SK-N-SH (cell line): Measurements from ENCODE around the gene ADORA2A. TPM values are rescaled to one million over a fixed set of nuclear protein-coding genes. Genes with fewer than 3 reads are reported as not detected.

Source experiments
- CTCF ChIA-PET: fragments of 300-600, 350-600 bp; formaldehyde crosslinking; extraction: SDS; loops from one replicate; lab custom pipeline; 2021; lab: Yijun Ruan, JAX
- POLR2A ChIA-PET: fragments of 350-600 bp; sonication (Branson Sonifier 250); formaldehyde crosslinking; extraction: SDS; loops from one replicate; lab custom pipeline; 2020; ENCODE audit warnings: antibody characterized with exemption, inconsistent platforms; lab: Yijun Ruan, JAX
- DNase-seq: peaks from one replicate; pipeline ENCODE4 v3.0.0; 2012
- H2AFZ ChIP-seq: fragments of 200-600 bp; sonication (generic); 2 replicates; pipeline ENCODE4 v1.8.1; 2016; ENCODE audit warnings: antibody characterized with exemption, mild to moderate bottlenecking, low read depth
- H3F3A ChIP-seq: fragments of 200-600 bp; sonication (generic); replicated peaks from 2 replicates; pipeline ENCODE3; 2016; ENCODE audit warnings: antibody characterized with exemption, mild to moderate bottlenecking; ENCODE audit not compliant: insufficient read depth
- H3K27ac ChIP-seq, 2 experiments: fragments of 200-500 bp in 1 of 2; fragments of 200-600 bp in 1 of 2; sonication (Bioruptor generic) in 1 of 2; sonication (generic), shearing (Covaris generic) in 1 of 2; 2 replicates each; pipeline versions ENCODE4 v1.5.1 to v1.6.1; 2014 to 2016; ENCODE audit warnings: low read depth in 2 of 2, inconsistent platforms in 1 of 2, low read length in 1 of 2, mild to moderate bottlenecking in 1 of 2, mixed read lengths in 1 of 2
- H3K27me3 ChIP-seq: fragments of 200-600 bp; sonication (generic), shearing (Covaris generic); 2 replicates; pipeline ENCODE4 v1.6.1; 2016; ENCODE audit warnings: mixed run types; ENCODE audit not compliant: insufficient read depth
- H3K36me3 ChIP-seq, 2 experiments: fragments of 200-500 bp in 1 of 2; fragments of 200-600 bp in 1 of 2; sonication (Bioruptor generic) in 1 of 2; sonication (generic) in 1 of 2; replicated peaks in 1 of 2; 2 replicates each; pipeline versions ENCODE3 to v1.5.1; 2014 to 2016; ENCODE audit warnings: low read length in 1 of 2, mild to moderate bottlenecking in 1 of 2; ENCODE audit not compliant: insufficient read depth in 2 of 2, control insufficient read depth in 1 of 2
- H3K4me1 ChIP-seq, 2 experiments: fragments of 200-500 bp in 1 of 2; fragments of 200-600 bp in 1 of 2; sonication (Bioruptor generic) in 1 of 2; sonication (generic), shearing (Covaris generic) in 1 of 2; 2 replicates each; pipeline versions ENCODE4 v1.5.1 to v1.6.1; 2014 to 2016; ENCODE audit warnings: low read depth in 1 of 2, low read length in 1 of 2, mixed run types in 1 of 2; ENCODE audit not compliant: insufficient read depth in 2 of 2, control insufficient read depth in 1 of 2
- H3K4me2 ChIP-seq: fragments of 200-600 bp; sonication (generic), shearing (Covaris generic); 2 replicates; pipeline ENCODE4 v1.6.1; 2017; ENCODE audit warnings: mixed run types
- H3K4me3 ChIP-seq, 2 experiments: fragments of 200-500 bp in 1 of 2; fragments of 200-600 bp in 1 of 2; sonication (Bioruptor generic) in 1 of 2; sonication (generic), shearing (Covaris generic) in 1 of 2; 2 replicates each; pipeline versions ENCODE4 v1.5.1 to v1.8.1; 2014 to 2016; ENCODE audit warnings: low read depth in 2 of 2, inconsistent platforms in 1 of 2, low read length in 1 of 2, mild to moderate bottlenecking in 1 of 2, mixed read lengths in 1 of 2, moderate library complexity in 1 of 2
- H3K79me2 ChIP-seq: fragments of 200-600 bp; sonication (generic); 2 replicates; pipeline ENCODE4 v1.8.1; 2017; ENCODE audit warnings: mild to moderate bottlenecking; ENCODE audit not compliant: insufficient read depth
- H3K9ac ChIP-seq: fragments of 200-600 bp; sonication (generic); 2 replicates; pipeline ENCODE4 v1.6.1; 2017; ENCODE audit warnings: mixed run types
- H3K9me2 ChIP-seq: fragments of 200-600 bp; sonication (generic); 2 replicates; pipeline ENCODE4 v1.6.1; 2017; ENCODE audit warnings: mixed run types
- H3K9me3 ChIP-seq: fragments of 200-600 bp; sonication (generic); 2 replicates; pipeline ENCODE4 v1.6.1; 2017; ENCODE audit warnings: mixed run types, mild to moderate bottlenecking, moderate library complexity
- H4K20me1 ChIP-seq: fragments of 200-600 bp; sonication (generic); 2 replicates; pipeline ENCODE4 v1.6.1; 2017; ENCODE audit warnings: mild to moderate bottlenecking, mixed run types; ENCODE audit not compliant: insufficient read depth
- CHD2 ChIP-seq: fragments of 150-350 bp; IDR thresholded peaks from 2 replicates; pipeline ENCODE4 v1.6.1; 2018; ENCODE audit warnings: low read length; ENCODE audit not compliant: partially characterized antibody
- EP300 ChIP-seq, 2 experiments: IDR thresholded peaks; 2 replicates each; pipeline versions ENCODE4 v1.4.0 to v1.6.1; 2012; ENCODE audit warnings: borderline replicate concordance in 1 of 2, low read depth in 1 of 2, low read length in 1 of 2
- FOXJ3 ChIP-seq: sonication (generic); formaldehyde crosslinking; IDR thresholded peaks from 2 replicates; pipeline ENCODE4 v1.5.1; 2020; ENCODE audit warnings: mild to moderate bottlenecking, missing genetic modification reagents
- GATA2 ChIP-seq: sonication (generic); formaldehyde crosslinking; IDR thresholded peaks from 2 replicates; pipeline ENCODE4 v1.5.0; 2020; ENCODE audit warnings: mild to moderate bottlenecking, missing genetic modification reagents
- MXI1 ChIP-seq: IDR thresholded peaks from 2 replicates; pipeline ENCODE4 v1.6.1; 2012; ENCODE audit warnings: mild to moderate bottlenecking, low read depth, low read length, improper control_type of control experiment
- NFIC ChIP-seq: IDR thresholded peaks from 2 replicates; pipeline ENCODE4 v1.4.0; 2012; ENCODE audit warnings: borderline replicate concordance
- POLR2AphosphoS5 ChIP-seq: IDR thresholded peaks from 2 replicates; pipeline ENCODE4 v1.6.1; 2012; ENCODE audit warnings: low read depth, low read length
- RAD21 ChIP-seq: IDR thresholded peaks from 2 replicates; pipeline ENCODE4 v1.6.1; 2012; ENCODE audit warnings: mild to moderate bottlenecking, low read length
- RCOR1 ChIP-seq: fragments of 150-350 bp; IDR thresholded peaks from 2 replicates; pipeline ENCODE4 v1.6.1; 2017; ENCODE audit warnings: antibody characterized with exemption, low read length
- RFX5 ChIP-seq: IDR thresholded peaks from 2 replicates; pipeline ENCODE4 v1.6.1; 2012; ENCODE audit warnings: mild to moderate bottlenecking, improper control_type of control experiment, low read length
- TCF12 ChIP-seq: IDR thresholded peaks from 2 replicates; pipeline ENCODE4 v1.4.0; 2012
- TEAD4 ChIP-seq: IDR thresholded peaks from 2 replicates; pipeline ENCODE4 v1.4.0; 2012; ENCODE audit warnings: mild to moderate bottlenecking, borderline replicate concordance; ENCODE audit not compliant: insufficient read depth
- USF1 ChIP-seq: IDR thresholded peaks from 2 replicates; pipeline ENCODE4 v1.4.0; 2012; ENCODE audit warnings: low read depth, borderline replicate concordance
- ZBTB33 ChIP-seq: IDR thresholded peaks from 2 replicates; pipeline ENCODE4 v1.4.0; 2012; ENCODE audit warnings: low read depth, borderline replicate concordance
- WGBS: methylation state at CpG from one replicate; pipeline ENCODE4 v1.1.6; 2017; ENCODE audit warnings: low lambda C conversion rate; 5-methylcytosine and 5-hydroxymethylcytosine counted together
- polyA plus RNA-seq, 3 experiments: library from polyadenylated mRNA; depleted of rRNA; stranded (reverse); fragments of >200 nt; gene quantifications; 2 replicates each; pipeline ENCODE4 v1.2.3, GENCODE V29; 2012
- TF ChIP-seq, protein P1 (sequence below): IDR thresholded peaks from 2 replicates; pipeline ENCODE4; 2012
- TF ChIP-seq, protein P2 (sequence below): IDR thresholded peaks from 2 replicates; pipeline ENCODE4 v1.4.0; 2012; ENCODE audit warnings: low read depth

The ADORA2A gene
- polyA plus RNA-seq, 1 of the 3 experiments (the other 2 are of a cell fraction) = 9.3 TPM

DNA sequence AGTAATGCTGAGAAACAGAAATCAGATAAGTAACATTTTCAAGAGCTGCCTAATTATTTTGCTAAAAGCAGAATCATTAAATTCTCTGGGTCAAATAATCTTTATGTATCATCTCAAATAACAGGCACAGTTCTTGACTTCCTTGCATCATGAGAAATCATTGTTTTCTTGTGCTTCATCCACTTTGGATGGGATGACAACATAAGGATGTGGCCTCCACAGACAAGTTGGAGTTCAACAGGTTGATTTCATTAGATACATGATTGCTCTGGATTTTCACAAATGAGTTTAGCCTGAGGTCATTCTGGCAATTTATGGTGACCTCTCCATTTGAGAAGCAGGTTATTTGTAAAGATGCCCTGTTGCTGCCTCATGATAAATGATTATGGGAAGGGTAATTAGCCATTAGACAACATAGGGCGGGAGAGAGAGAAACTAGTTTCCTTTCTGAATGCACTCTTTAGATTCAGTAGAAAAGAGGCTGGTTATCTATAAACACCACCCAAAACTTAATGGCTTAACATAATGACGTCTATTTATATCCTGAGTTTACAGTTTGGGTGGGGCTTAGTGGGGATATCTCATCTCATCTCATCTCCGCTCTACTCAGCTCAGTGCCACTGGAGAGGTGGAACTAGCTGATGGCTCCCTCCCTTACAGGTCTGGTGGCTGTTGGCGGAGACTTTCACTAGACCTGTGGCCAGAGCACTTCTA, 35.0 kb upstream of the ADORA2A start:
- POLR2A ChIA-PET = interaction anchor here (0.6 to 3.8 kb wide), 9 partner anchors 11 to 129 kb away, joined by 3 to 25 read pairs (median 8); no protein-coding TSS in a partner anchor
- TF ChIP-seq TEAD4 (peak; percentile 39; the same call in 1 of the 2 replicates), RFX5 (peak; percentile 36; the same call in 1 of the 2 replicates), FOXJ3 (CRISPR knock-in tag) (peak; percentile 99), MXI1 (peak; percentile 11; the same call in 1 of the 2 replicates), RCOR1 (peak; percentile 94), USF1 (no peak), NFIC (no peak), TCF12 (peak; percentile 45; the same call in 1 of the 2 replicates), POLR2AphosphoS5 (no peak), GATA2 (CRISPR knock-in tag) (peak; percentile 79), EP300 (IDR thresholded peaks at IDR 0.05; ENCODE audit: borderline replicate concordance in 1 of 2, low read depth in 1 of 2, low read length in 1 of 2) (peak; percentile 5 to 92; a peak in 2 of 4 replicates), RAD21 (no peak), ZBTB33 (no peak), CHD2 (peak; percentile 54)
- TF ChIP-seq, protein P1, sequence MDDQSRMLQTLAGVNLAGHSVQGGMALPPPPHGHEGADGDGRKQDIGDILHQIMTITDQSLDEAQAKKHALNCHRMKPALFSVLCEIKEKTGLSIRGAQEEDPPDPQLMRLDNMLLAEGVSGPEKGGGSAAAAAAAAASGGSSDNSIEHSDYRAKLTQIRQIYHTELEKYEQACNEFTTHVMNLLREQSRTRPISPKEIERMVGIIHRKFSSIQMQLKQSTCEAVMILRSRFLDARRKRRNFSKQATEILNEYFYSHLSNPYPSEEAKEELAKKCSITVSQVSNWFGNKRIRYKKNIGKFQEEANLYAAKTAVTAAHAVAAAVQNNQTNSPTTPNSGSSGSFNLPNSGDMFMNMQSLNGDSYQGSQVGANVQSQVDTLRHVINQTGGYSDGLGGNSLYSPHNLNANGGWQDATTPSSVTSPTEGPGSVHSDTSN = no peak
- TF ChIP-seq, protein P2, sequence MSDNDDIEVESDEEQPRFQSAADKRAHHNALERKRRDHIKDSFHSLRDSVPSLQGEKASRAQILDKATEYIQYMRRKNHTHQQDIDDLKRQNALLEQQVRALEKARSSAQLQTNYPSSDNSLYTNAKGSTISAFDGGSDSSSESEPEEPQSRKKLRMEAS = no peak
- H3K9me3 ChIP-seq = no peaks in the 10 kb centered on the region
- H3K4me3 ChIP-seq = no peak overlapping the region
- H3K36me3 ChIP-seq = peaks cover 18 to 33% of the 10 kb centered on the region in 2 experiments
- CTCF ChIA-PET = interaction anchor here (1.0 to 3.0 kb wide), 9 partner anchors 10 to 130 kb away, joined by 3 to 24 read pairs (median 7); no protein-coding TSS in a partner anchor
- H3K9ac ChIP-seq = no peak overlapping the region
- no peaks in the 10 kb centered on the region for H4K20me1 ChIP-seq
- H3F3A ChIP-seq = peaks cover 15% of the 10 kb centered on the region
- no peaks in the 10 kb centered on the region for H3K9me2 ChIP-seq
- peak; percentile 62 for DNase-seq
- no peaks in the 10 kb centered on the region for H3K27me3 ChIP-seq
- H3K4me1 ChIP-seq = peaks cover 17 to 49% of the 10 kb centered on the region in 2 experiments
- H3K27ac ChIP-seq = peak overlapping the region; percentile 62 to 99
- H2AFZ ChIP-seq = no peak overlapping the region
- H3K79me2 ChIP-seq = peaks cover 31% of the 10 kb centered on the region
- WGBS = 76% methylated on average over 4 of the region's 4 CpGs
- H3K4me2 ChIP-seq = peak overlapping the region; percentile 12
